GM19240 (cell line): ENCODE measurements around the gene CBX2.

Experiments
- DNase-seq: peaks from one replicate; pipeline ENCODE4 v3.0.0; 2011; ENCODE audit warnings: low spot score; ENCODE audit not compliant: insufficient read length

CBX2 gene

GRCh38 chr17:79786930-79787643 lies 9.1 kb downstream of the CBX2 start:
- no peak for DNase-seq

DNA sequence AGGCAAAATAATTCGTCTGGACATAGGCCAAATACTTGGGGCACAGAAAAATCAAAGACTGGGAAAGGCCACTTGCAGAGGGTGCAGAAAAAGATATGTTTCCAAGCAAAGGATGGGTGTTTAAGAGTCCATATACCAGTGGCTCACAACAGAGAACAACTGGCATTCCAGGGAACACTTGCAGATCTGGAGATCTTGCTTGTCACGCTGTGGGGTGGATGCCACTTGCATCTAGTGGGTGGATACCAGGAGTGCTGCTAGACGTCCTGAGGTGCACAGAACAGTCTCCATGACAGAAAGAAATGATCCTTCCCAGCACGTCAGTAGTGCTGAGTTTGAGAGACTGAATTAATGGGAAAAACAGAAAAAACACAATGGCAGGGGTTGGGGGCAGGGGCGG lies 10.5 kb downstream of the CBX2 start:
- DNase-seq = no peak

DNA sequence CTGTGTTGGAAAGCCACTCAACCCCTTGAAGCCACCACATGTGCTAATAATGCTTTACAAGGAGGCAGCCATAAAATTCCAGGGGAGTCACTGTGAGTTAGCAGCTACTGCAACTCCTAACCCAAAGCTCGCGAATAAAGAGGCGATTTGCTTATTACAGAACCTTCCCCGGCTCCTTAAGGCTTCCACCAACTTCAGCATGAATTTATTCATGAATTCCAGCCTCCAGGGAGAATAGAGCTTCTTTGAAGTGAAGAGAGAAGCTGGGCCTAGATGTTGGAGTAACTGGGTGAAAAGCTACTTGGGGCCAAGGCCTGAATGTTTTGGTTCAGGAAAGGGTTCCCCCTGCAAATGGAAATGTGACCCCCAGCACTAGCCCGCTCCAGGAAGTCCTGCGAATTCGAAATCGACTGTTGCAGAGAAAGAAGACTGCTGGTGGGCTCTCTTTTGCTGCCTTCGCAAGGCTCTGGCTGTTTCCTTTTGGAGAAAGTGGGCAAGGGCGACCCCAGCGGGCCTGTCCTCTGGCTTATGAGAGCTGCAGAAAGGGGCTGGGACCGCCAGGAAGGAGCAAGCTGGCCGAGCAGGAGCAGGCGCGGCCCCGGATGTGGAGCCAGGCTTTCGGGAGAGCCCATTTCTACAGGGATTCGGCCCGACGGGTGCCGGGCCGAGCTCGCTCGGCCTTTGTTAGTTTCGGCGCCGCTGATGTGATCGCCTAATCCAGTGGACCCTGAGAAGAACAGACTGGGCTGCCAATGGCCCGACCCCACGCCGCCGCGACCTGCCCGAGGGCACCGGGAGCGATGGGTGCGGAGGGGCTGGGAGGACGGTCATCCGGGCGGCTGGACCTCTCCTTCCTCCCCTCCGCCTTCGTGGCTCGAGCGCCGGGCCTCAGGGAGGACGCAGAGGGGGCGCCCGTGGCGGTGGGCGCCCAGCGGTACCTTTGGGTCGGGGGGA lies 11.3 kb downstream of the CBX2 start:
- DNase-seq = no peak

DNA sequence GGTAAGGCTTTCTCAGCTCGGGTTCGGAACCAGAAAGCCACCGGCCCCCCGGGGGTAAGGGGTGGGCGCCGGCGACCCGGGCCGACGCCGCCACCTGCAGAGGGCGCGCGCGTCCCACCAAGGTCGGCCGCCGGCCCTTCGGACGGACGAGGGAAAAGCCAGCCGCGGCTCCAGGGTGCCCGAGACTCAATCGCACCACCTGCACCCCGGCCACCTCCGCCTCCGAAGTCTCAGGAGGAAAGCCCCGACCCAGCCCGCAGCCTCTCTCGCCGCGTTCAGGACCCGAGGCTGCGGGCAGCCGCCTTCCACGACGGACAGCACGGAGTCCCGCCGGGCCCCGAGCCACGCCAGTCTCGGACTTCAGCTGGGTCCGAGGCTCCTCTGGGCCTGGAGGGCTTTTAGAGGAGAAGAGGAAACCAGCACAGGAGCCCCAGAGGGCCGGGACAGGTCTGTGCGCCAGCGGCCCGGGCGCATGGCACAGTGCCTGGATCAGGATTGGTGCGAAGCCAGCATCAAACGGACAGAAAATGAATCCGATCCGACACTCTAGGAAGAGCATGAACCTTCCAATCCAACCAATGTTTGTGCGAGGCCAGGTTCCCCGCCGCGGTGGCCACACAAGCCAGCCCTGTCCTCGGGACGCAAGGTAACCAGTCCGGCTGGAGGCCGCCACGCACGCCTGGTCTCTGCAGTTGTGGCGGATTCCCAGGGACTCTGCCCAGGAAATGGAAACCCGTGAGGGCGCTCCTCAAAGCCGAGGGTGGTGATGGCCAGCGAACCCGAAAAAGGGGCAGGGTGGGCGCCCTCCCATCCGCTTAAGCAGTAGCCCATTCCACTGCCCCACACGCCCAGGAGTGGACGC lies 12.2 kb downstream of the CBX2 start:
- DNase-seq = peak; percentile 75

- no peak for DNase-seq
These were observed 13.1 kb downstream of the CBX2 start for GRCh38 chr17:79790805-79791734.

DNA sequence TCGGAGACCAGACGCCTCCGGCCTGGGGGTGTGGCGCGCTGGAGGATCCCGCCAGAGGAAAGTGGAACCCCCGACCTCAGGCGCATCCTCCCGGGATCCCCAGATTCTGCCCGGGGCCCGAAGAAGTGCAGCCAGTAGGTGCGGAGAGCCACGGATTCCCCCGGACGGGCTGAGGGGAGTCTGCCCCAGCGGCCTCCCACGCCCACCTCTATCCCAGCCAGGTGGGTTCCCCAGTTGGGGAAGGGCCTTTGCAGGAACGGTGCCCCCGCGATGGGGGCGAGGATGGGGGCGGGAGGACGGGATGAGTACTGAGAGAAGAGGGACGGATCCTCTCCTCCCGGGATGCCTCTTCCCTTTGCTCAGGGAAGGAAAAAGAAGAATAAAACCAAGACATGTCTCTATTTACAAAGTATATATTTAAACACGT lies 13.8 kb downstream of the CBX2 start:
- DNase-seq = no peak

DNA sequence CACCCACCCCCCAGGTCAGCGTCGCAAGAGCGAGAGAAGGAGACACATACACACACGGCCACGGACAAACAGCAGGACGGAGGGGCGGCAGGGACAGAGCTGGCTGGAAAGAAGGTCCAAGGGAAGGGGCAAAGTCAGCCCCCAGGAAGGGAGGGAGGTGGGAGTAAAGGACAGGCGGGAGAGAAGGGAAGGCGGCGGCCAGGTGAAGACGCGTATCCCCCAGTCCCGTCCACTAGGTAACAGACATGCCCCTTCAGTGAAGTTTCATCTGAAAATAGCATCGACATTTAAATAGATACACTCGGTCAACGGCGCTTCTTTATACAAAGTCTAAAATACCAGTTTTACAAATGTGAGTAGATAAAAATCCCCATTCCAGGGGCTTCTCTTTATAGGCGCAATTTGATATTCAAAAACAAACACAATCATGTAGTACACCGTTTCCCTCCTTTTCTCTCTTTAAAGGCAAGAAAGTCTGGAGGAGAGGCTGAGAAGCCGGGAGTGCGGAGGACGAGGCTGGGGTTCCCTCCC lies 14.5 kb downstream of the CBX2 start:
- no peak for DNase-seq

DNA sequence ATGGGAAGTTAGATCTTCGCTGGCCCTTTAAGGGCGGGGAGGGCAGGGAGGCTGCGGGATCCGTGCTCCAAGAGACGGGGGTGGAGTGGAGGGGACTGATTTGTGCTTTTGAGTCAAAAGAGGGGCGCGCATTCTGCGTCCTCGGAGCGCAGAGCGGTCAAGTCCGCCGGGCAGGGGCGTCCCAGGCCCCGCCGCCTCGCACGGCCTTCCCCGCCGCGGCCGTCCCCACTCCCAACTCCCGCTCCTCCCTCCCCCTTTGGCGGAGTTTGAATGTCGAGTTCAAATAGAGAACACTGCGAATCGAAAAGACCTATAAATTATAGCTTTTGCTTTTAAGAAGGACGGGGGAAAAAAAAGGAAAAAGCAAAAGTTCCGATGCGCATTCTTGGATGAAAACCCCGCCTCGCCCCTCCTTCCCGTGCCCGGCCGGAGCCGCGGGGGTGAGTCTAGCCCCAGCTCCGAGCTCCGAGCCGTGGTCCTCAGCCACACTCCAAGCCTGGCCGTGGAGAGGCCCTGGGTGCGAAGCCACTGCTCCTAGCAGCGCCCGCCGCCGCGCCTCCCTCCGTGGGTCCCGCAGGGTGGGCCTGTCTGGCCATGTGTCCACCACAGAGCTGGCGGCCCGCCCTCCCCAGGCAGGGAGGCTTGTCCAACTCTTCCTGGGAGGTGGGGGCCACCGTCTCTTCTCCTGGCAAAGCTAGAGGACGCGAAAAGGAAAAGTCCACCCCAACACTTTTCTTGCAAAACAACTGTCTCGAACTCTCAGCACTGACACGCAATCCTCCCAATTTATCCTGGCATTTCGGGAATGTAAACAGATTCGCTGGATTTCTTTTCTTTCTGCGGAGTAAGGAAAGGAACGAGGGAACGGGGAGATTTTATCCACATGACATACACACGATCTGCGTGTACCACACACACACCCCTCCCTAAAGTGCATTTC lies 15.3 kb downstream of the CBX2 start:
- no peak for DNase-seq

GRCh38 chr17:79793924-79794304 lies 16.0 kb downstream of the CBX2 start:
- DNase-seq = no peak

DNA sequence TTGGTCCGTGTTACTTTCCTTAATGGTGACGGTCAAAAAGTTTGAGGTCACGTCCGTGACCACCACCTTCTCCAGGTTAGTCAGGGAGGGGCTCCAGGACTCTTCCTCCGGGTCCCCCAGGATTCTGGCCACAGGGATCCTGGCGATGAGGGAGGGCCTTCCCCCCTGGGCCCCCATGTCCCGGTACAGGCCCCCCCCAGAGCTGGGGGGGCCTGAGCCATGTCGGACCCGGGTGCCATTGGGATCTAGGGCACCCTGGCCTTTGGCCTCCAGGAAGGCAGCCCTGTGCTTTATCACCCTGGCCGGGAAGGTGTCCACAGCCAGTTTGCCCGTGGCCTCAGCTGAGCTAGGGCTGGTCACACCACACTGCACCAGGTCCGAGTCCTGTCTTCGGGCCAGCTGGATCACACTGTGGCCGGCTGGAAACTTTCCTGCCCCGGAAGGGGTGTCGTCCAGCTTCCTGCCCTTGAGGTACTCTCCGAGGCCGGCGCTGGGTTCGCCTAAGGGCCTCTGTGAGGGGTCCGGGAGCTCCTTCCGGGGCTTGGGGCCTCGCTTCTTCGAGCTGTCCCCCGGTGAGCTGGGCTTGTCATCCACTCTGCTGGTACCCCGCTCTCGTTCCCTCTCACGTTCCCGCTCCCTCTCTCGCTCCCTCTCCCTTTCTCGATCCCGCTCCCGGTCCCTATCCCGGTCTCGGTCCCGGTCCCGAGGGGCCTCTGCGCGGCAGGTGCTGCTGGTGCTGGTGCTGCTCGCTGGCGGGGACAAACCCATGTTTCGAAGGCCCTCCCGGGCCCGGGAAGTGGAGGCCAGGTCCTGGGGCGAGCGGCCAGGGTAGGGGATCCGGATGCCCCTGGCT lies 16.9 kb downstream of the CBX2 start:
- no peak for DNase-seq

DNA sequence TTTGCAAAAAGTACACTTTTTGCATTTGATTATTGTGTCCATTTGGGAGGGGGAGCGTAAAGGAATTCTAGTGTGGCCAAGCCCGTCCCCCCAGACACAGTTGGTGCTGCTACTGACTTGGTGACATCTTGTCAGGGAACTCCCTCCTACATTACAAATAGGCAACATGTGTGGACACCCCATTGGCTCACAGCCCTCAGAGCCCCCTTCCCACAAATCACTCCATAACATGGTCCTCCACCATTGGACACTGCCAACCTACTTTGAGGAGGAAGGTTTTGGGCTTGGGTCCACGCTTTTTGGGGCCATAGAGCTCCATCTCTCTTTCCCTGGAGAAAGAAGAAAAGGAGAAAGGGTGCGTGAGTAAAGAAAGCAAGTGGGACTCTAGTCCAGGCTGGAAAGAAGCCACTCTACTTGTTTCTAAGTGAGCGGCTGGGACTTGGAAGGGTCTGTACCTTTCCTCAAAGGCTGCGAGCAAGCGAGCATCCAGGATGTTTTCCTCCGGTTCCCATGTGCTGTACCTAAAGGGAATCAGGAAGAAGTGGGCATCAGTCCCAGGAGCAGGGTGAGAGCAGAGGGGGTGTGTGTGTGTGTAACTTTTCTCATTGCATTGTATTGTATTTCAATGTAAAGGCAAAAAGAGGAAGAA lies 18.0 kb downstream of the CBX2 start:
- no peak for DNase-seq

GRCh38 chr17:79796444-79796762 lies 18.5 kb downstream of the CBX2 start:
- no peak for DNase-seq

GRCh38 chr17:79796763-79797491 lies 19.0 kb downstream of the CBX2 start, which contains the start of gene CBX8:
Gene CBX8, minus strand, starts transcription at chr17:79797077. Its CDS starts 79 bp downstream, at chr17:79796998.
- peak; percentile 100 for DNase-seq

GRCh38 chr17:79797492-79798298 lies 19.7 kb downstream of the CBX2 start:
- DNase-seq = no peak

DNA sequence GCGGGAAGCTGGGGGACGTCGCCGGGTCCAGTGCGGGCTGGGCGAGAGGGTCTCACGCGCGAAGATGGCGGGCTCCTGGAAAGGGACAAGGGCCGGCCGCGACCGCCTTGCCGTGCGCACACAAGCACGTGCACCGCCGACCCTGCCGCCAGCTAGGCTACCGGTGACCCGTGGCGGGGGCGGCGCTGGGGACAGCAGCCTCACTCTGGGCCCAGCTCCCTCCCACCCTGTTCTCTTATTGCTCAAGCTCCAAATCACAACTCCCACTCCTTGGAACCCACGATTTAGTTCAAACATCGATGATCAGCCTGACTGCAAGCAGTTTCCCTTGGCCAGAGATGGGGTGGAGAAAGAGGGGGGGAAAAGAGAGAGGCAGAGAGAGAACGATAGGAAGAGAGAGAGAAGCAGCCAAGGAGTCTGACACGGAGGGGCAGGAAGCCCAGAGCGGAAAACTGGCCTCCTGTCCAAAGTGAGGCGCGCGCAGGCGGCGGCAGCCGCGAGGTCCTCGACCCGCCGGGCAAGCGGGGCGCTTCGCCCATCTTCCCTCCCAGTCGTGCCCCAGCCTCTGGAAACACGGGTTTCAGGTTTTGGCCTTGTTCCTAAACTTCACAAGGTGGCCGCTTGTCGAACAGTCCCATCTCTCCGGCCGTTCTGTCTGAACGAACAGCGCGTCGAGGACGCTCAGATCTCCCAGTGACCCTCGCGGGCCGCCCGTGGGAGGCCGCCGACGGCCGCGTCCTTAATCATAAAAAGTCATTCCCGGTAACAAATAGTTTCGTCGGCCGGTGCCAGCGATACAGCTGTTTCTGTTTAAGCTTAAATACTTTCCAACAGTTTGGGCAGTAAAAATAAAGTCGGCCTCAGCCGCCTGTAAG lies 20.6 kb downstream of the CBX2 start:
- DNase-seq = no peak
